B cell (primary cell): ENCODE data around the gene PRLH.

Source experiments
- EZH2 ChIP-seq: IDR thresholded peaks from 2 replicates; pipeline ENCODE4 v1.6.1; 2012; ENCODE audit warnings: borderline replicate concordance, low read depth, mild to moderate bottlenecking, moderate library complexity, low read length; ENCODE audit not compliant: insufficient read depth, poor library complexity, severe bottlenecking
- TF ChIP-seq, protein P1 (sequence below): fragments of 200-600 bp; IDR thresholded peaks from one replicate; pipeline ENCODE4 v1.8.0; 2022; ENCODE audit warnings: antibody characterized with exemption, mild to moderate bottlenecking

DNA sequence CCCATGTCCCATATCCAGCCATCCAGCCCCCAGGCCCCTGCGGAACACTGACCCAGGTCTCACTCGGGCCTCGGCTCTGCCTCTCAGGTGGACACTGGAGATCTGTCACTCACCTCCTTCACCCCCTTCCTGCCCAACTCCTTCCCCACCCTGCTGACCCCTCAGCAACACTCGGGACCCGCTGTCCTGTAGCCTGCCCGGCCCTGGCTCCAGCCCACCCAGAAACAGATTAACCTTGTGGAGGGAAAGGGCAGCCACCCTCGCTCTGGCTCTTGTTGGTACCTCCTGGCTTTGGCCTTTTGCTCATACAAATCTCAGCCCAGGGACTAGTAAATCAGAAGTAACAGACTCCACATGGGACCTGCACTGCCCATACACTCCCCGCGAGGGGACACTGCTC lies 29.8 kb upstream of the PRLH start:
- TF ChIP-seq, protein P1, sequence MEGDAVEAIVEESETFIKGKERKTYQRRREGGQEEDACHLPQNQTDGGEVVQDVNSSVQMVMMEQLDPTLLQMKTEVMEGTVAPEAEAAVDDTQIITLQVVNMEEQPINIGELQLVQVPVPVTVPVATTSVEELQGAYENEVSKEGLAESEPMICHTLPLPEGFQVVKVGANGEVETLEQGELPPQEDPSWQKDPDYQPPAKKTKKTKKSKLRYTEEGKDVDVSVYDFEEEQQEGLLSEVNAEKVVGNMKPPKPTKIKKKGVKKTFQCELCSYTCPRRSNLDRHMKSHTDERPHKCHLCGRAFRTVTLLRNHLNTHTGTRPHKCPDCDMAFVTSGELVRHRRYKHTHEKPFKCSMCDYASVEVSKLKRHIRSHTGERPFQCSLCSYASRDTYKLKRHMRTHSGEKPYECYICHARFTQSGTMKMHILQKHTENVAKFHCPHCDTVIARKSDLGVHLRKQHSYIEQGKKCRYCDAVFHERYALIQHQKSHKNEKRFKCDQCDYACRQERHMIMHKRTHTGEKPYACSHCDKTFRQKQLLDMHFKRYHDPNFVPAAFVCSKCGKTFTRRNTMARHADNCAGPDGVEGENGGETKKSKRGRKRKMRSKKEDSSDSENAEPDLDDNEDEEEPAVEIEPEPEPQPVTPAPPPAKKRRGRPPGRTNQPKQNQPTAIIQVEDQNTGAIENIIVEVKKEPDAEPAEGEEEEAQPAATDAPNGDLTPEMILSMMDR: no peak
- no peak for TF ChIP-seq EZH2
